HCT116 (cell line): Measurements from ENCODE around the gene MFRP. TPM values are rescaled to one million over a fixed set of nuclear protein-coding genes. Genes with fewer than 3 reads are reported as not detected.

Source experiments
- ATAC-seq: fragments of 200-7000 bp; cut with Tn5 transposase; 2 replicates; pipeline ENCODE4 v1.9.1; 2020; ENCODE audit warnings: mild to moderate bottlenecking, moderate library complexity
- BruUV-seq: library from RNA; stranded (reverse); fragments of 400-500 nt; replicated peaks from 2 replicates; lab custom pipeline; 2021; lab: Mats Ljungman, UMichigan
- CTCF ChIA-PET: fragments of 300-600 bp; sonication (Branson Sonifier 250); formaldehyde crosslinking; loops from one replicate; lab custom pipeline; 2021; ENCODE audit warnings: antibody characterized with exemption; lab: Charles Lee
- POLR2A ChIA-PET: fragments of 300-600, 350-600 bp; sonication (Branson Sonifier 250); formaldehyde crosslinking; loops from one replicate; lab custom pipeline; 2021; ENCODE audit warnings: antibody characterized with exemption; lab: Charles Lee
- RAD21 ChIA-PET, 2 experiments: fragments of 300-600 bp; sonication (Branson Sonifier 250); formaldehyde crosslinking; loops; one replicate each; lab custom pipeline; 2023; ENCODE audit warnings: low total read pairs in 2 of 2; ENCODE audit not compliant: uncharacterized antibody in 2 of 2, unreplicated experiment in 2 of 2, low non-redundant PET in 1 of 2; lab: Charles Lee
- DNase-seq: peaks from one replicate; pipeline ENCODE4 v3.0.0-alpha.2; 2010; ENCODE audit warnings: low read depth, low spot score
- H2AFZ ChIP-seq: fragments of 200-600 bp; shearing (Covaris generic), sonication (generic); 2 replicates; pipeline ENCODE4 v1.6.1; 2017; ENCODE audit warnings: low read depth, mixed run types, mixed read lengths, antibody characterized with exemption, low read length; ENCODE audit not compliant: poor library complexity, severe bottlenecking
- H3K27ac ChIP-seq: 2 replicates; pipeline ENCODE4 v1.5.1; 2012; ENCODE audit warnings: low read depth, low read length
- H3K27me3 ChIP-seq: fragments of 200-600 bp; sonication (generic); 2 replicates; pipeline ENCODE4 v1.6.1; 2016; ENCODE audit warnings: mixed run types, low read length, mixed read lengths; ENCODE audit not compliant: insufficient read depth
- H3K36me3 ChIP-seq, 2 experiments: fragments of 200-500 bp in 1 of 2; fragments of 200-600 bp in 1 of 2; sonication (Bioruptor generic) in 1 of 2; sonication (generic) in 1 of 2; 2 replicates each; pipeline versions ENCODE4 v1.5.1 to v1.6.1; 2014 to 2016; ENCODE audit warnings: low read length in 2 of 2, inconsistent platforms in 1 of 2, mixed read lengths in 1 of 2, mixed run types in 1 of 2; ENCODE audit not compliant: insufficient read depth in 2 of 2, control insufficient read depth in 1 of 2
- H3K4me1 ChIP-seq, 2 experiments: fragments of 200-600 bp in 1 of 2; sonication (generic) in 1 of 2; 2 replicates each; pipeline versions ENCODE4 v1.5.1 to v1.6.1; 2012 to 2017; ENCODE audit warnings: low read length in 2 of 2, inconsistent platforms in 1 of 2, mild to moderate bottlenecking in 1 of 2, mixed read lengths in 1 of 2, mixed run types in 1 of 2, moderate library complexity in 1 of 2; ENCODE audit not compliant: insufficient read depth in 2 of 2, control insufficient read depth in 1 of 2
- H3K4me2 ChIP-seq: fragments of 200-600 bp; sonication (generic); 2 replicates; pipeline ENCODE4 v1.6.1; 2017; ENCODE audit warnings: mixed run types, low read length, mixed read lengths
- H3K4me3 ChIP-seq, 2 experiments: fragments of 200-600 bp in 1 of 2; sonication (generic) in 1 of 2; replicated peaks in 1 of 2; 2 replicates each; pipeline ENCODE4 v1.5.1; 2011 to 2016; ENCODE audit warnings: low read length in 2 of 2, control low read depth in 1 of 2, low read depth in 1 of 2, mild to moderate bottlenecking in 1 of 2, mixed read lengths in 1 of 2, mixed run types in 1 of 2
- H3K79me2 ChIP-seq: fragments of 200-600 bp; sonication (generic); 2 replicates; pipeline ENCODE4 v1.6.1; 2017; ENCODE audit warnings: mild to moderate bottlenecking, mixed run types, low read length, moderate library complexity, mixed read lengths; ENCODE audit not compliant: insufficient read depth
- H3K9ac ChIP-seq: fragments of 200-600 bp; sonication (generic); 2 replicates; pipeline ENCODE4 v1.6.1; 2016; ENCODE audit warnings: low read length, mixed read lengths
- H3K9me2 ChIP-seq: fragments of 200-600 bp; sonication (generic), shearing (Covaris generic); 2 replicates; pipeline ENCODE4 v1.6.1; 2017; ENCODE audit warnings: mixed run types, mild to moderate bottlenecking, moderate library complexity; ENCODE audit not compliant: insufficient read depth
- H3K9me3 ChIP-seq, 2 experiments: fragments of 200-500 bp in 1 of 2; fragments of 200-600 bp in 1 of 2; sonication (Bioruptor generic) in 1 of 2; sonication (generic) in 1 of 2; 2 replicates each; pipeline ENCODE4 v1.6.1; 2014 to 2017; ENCODE audit warnings: low read length in 2 of 2, mixed read lengths in 2 of 2, inconsistent platforms in 1 of 2, low read depth in 1 of 2, mild to moderate bottlenecking in 1 of 2, mixed run types in 1 of 2, moderate library complexity in 1 of 2; ENCODE audit not compliant: control insufficient read depth in 1 of 2, insufficient read depth in 1 of 2
- H4K20me1 ChIP-seq: fragments of 200-600 bp; sonication (generic), shearing (Covaris generic); 2 replicates; pipeline ENCODE4 v1.6.1; 2017; ENCODE audit warnings: mixed run types, mild to moderate bottlenecking, moderate library complexity; ENCODE audit not compliant: insufficient read depth
- ATF3 ChIP-seq: IDR thresholded peaks from 2 replicates; pipeline ENCODE4 v1.6.1; 2012
- CBX3 ChIP-seq: IDR thresholded peaks from 2 replicates; pipeline ENCODE4 v1.6.1; 2012; ENCODE audit warnings: low read depth
- CEBPB ChIP-seq: IDR thresholded peaks from 2 replicates; pipeline ENCODE4 v1.6.1; 2012; ENCODE audit warnings: low read depth
- CTCF ChIP-seq, 3 experiments: fragments of 200-600 bp in 1 of 3; sonication (generic) in 1 of 3; IDR thresholded peaks in 2 of 3; conservative IDR thresholded peaks in 1 of 3; 2 replicates each; pipeline ENCODE4 v1.5.1; 2012 to 2017; ENCODE audit warnings: low read depth in 2 of 3, low read length in 2 of 3, antibody characterized with exemption in 1 of 3, borderline replicate concordance in 1 of 3, control low read depth in 1 of 3, mild to moderate bottlenecking in 1 of 3, mixed read lengths in 1 of 3, mixed run types in 1 of 3, moderate library complexity in 1 of 3; ENCODE audit not compliant: insufficient read depth in 1 of 3
- EGR1 ChIP-seq: IDR thresholded peaks from 2 replicates; pipeline ENCODE4 v1.6.1; 2012; ENCODE audit warnings: low read depth
- EZH2 ChIP-seq: fragments of 200-600 bp; sonication (generic); IDR thresholded peaks from 2 replicates; pipeline ENCODE4 v1.6.1; 2017; ENCODE audit warnings: antibody characterized with exemption, mixed run types
- JUND ChIP-seq: IDR thresholded peaks from 2 replicates; pipeline ENCODE4 v1.6.1; 2012
- MAX ChIP-seq: IDR thresholded peaks from 2 replicates; pipeline ENCODE4 v1.6.1; 2012
- POLR2A ChIP-seq: IDR thresholded peaks from 2 replicates; pipeline ENCODE4 v1.7.0; 2011; ENCODE audit warnings: borderline replicate concordance; ENCODE audit not compliant: insufficient read depth, insufficient read length; ENCODE audit errors: extremely low read depth
- POLR2AphosphoS5 ChIP-seq: IDR thresholded peaks from 2 replicates; pipeline ENCODE4 v1.6.1; 2011; ENCODE audit warnings: mild to moderate bottlenecking, low read depth, low read length, moderate library complexity
- RAD21 ChIP-seq: IDR thresholded peaks from 2 replicates; pipeline ENCODE4 v1.6.1; 2012; ENCODE audit warnings: low read depth, mild to moderate bottlenecking
- SIN3A ChIP-seq: IDR thresholded peaks from 2 replicates; pipeline ENCODE4 v1.6.1; 2012; ENCODE audit warnings: low read depth
- SRF ChIP-seq: IDR thresholded peaks from 2 replicates; pipeline ENCODE4 v1.6.1; 2012; ENCODE audit warnings: low read depth
- TCF7L2 ChIP-seq: IDR thresholded peaks from 2 replicates; pipeline ENCODE4 v1.7.0; 2011; ENCODE audit warnings: borderline replicate concordance, inconsistent platforms; ENCODE audit not compliant: insufficient read depth, insufficient read length; ENCODE audit errors: extremely low read depth
- YY1 ChIP-seq: IDR thresholded peaks from 2 replicates; pipeline ENCODE4 v1.6.1; 2011; ENCODE audit warnings: low read length, low read depth, moderate library complexity, mild to moderate bottlenecking; ENCODE audit not compliant: insufficient replicate concordance; ENCODE audit errors: extremely low read depth
- ZBTB33 ChIP-seq: IDR thresholded peaks from 2 replicates; pipeline ENCODE4 v1.6.1; 2011; ENCODE audit warnings: mild to moderate bottlenecking, low read length, moderate library complexity; ENCODE audit not compliant: insufficient replicate concordance; ENCODE audit errors: extremely low read depth
- ZFX ChIP-seq: fragments of 450-650 bp; IDR thresholded peaks from 2 replicates; pipeline ENCODE4 v1.6.1; 2017
- intact Hi-C: fragments of 100-400 bp; cut with micrococcal nuclease; formaldehyde crosslinking; loops from 2 replicates; pipeline ENCODE4 v1.10.0; 2022
- total RNA-seq: library from RNA; stranded (reverse); gene quantifications from one replicate; pipeline ENCODE4 v1.2.1, GENCODE V29; 2021; ENCODE audit not compliant: unreplicated experiment

MFRP gene
- total RNA-seq, 1 experiment from 2014 or later = not detected

GRCh38 chr11:119356349-119357031 is 10.0 kb upstream of the MFRP start:
- Histone ChIP-seq H2AFZ (peak overlapping the region; percentile 99), H3K9me2 (no peaks in the 10 kb centered on the region), H3K4me2 (peak overlapping the region; percentile 97), H3K9ac (peak overlapping the region; percentile 86), H3K4me1 (peaks cover 17 to 30% of the 10 kb centered on the region in 2 experiments), H3K79me2 (no peaks in the 10 kb centered on the region), H3K27ac (peak overlapping the region; percentile 68), H3K9me3 (no peaks in the 10 kb centered on the region), H3K4me3 (peak overlapping the region; percentile 62 to 66), H4K20me1 (no peaks in the 10 kb centered on the region), H3K36me3 (peaks cover 0 to 6% of the 10 kb centered on the region in 2 experiments; a peak in 1 of 4 replicates), H3K27me3 (no peaks in the 10 kb centered on the region)
- peak; percentile 60 for DNase-seq
- POLR2A ChIA-PET = interaction anchor here (0.6 to 1.0 kb wide), 2 partner anchors 235 to 932 kb away, joined by 4 read pairs; partner anchors contain the start of gene HINFP
- peak; percentile 87 for ATAC-seq
- no peak for TF ChIP-seq JUND
- no peak for TF ChIP-seq CBX3
- peak; percentile 84 to 97 (median 89) for TF ChIP-seq CTCF (IDR thresholded peaks at IDR 0.05 in 2 of 3, conservative IDR thresholded peaks at IDR 0.05 in 1 of 3; ENCODE audit: borderline replicate concordance in 1 of 3, insufficient read depth in 1 of 3, low read depth in 2 of 3, low read length in 2 of 3)
- TF ChIP-seq CEBPB = no peak
- no peak for TF ChIP-seq POLR2AphosphoS5
- TF ChIP-seq SRF = no peak
- TF ChIP-seq ZFX = no peak
- no peak for TF ChIP-seq ZBTB33
- TF ChIP-seq EGR1 = no peak
- peak; percentile 94 for TF ChIP-seq RAD21
- peak; percentile 33; the same call in 1 of the 2 replicates for TF ChIP-seq MAX
- no peak for TF ChIP-seq TCF7L2
- TF ChIP-seq POLR2A = no peak
- no peak for TF ChIP-seq SIN3A
- no peak for TF ChIP-seq ATF3
- TF ChIP-seq EZH2 = no peak
- TF ChIP-seq YY1 = peak; percentile 39
- CTCF ChIA-PET = interaction anchor here (0.6 to 2.6 kb wide), 23 partner anchors 8 to 373 kb away, joined by 3 to 68 read pairs (median 5); partner anchors contain the start of genes C1QTNF5, DPAGT1, MFRP and RNF26
- RAD21 ChIA-PET = interaction anchor here (0.6 to 1.6 kb wide), 10 partner anchors 8 to 118 kb away, joined by 3 to 7 read pairs (median 3); no protein-coding TSS in a partner anchor
- intact Hi-C loops = loop anchor here (1.0 kb wide), 2 partner anchors 18 to 118 kb away; no protein-coding TSS in a partner anchor
- no TSS peak for BruUV-seq
